Stomach (tissue), 9 donors: ENCODE results near the gene ARHGAP22. TPM values are rescaled to one million over a fixed set of nuclear protein-coding genes. Genes with fewer than 3 reads are reported as not detected.

Experiments
- DNase-seq, 2 donors: peaks; one replicate each; pipeline versions ENCODE4 v3.0.0 to v3.0.0-alpha.2; 2013 to 2019
- H3K27ac ChIP-seq, 5 donors: fragments of 200-600 bp in 4 of 5; sonication (generic) in 4 of 5; one replicate each; pipeline ENCODE4 v1.5.1; 2013 to 2019; ENCODE audit warnings: mild to moderate bottlenecking in 1 of 5, moderate library complexity in 1 of 5
- H3K27me3 ChIP-seq, 3 donors: fragments of 200-600 bp; sonication (generic); one replicate each; pipeline ENCODE4 v1.5.1; 2017 to 2019; ENCODE audit warnings: mixed run types in 1 of 3
- H3K36me3 ChIP-seq, 4 donors: fragments of 200-600 bp; sonication (generic); 1 replicate in 3 of 4; 2 replicates in 1 of 4; pipeline ENCODE4 v1.5.1; 2016 to 2019
- H3K4me1 ChIP-seq, 4 donors: fragments of 200-600 bp; sonication (generic); one replicate each; pipeline ENCODE4 v1.5.1; 2016 to 2019
- H3K4me3 ChIP-seq, 4 donors: fragments of 200-600 bp; sonication (generic) in 3 of 4; one replicate each; pipeline ENCODE4 v1.5.1; 2016 to 2019; ENCODE audit warnings: mild to moderate bottlenecking in 1 of 4
- H3K9me3 ChIP-seq, 4 donors: fragments of 200-600 bp; sonication (generic); one replicate each; pipeline ENCODE4 v1.5.1; 2016 to 2019
- EP300 ChIP-seq: sonication (generic); formaldehyde crosslinking; IDR thresholded peaks from one replicate; pipeline ENCODE4 v1.6.1; 2017; ENCODE audit warnings: antibody characterized with exemption
- POLR2A ChIP-seq, 4 donors: fragments of 450-650 bp; IDR thresholded peaks; one replicate each; pipeline ENCODE4 v1.6.1; 2016; ENCODE audit warnings: antibody characterized with exemption in 4 of 4, control low read depth in 2 of 4, mild to moderate bottlenecking in 1 of 4, moderate library complexity in 1 of 4
- POLR2AphosphoS5 ChIP-seq, 3 donors: sonication (generic); formaldehyde crosslinking; IDR thresholded peaks; one replicate each; pipeline ENCODE4 v1.6.1; 2016; ENCODE audit warnings: antibody characterized with exemption in 3 of 3
- WGBS, 5 donors: extraction: QIAGEN DNeasy Blood & Tissue Kit in 3 of 5; methylation state at CpG; one replicate each; pipeline versions ENCODE4 v1.1.5 to v1.1.7; 2013 to 2018; 5-methylcytosine and 5-hydroxymethylcytosine counted together
- intact Hi-C: fragments of 100-400 bp; cut with DNase I; formaldehyde crosslinking; loops from one replicate; pipeline ENCODE4 v1.15.1; 2023; ENCODE audit warnings: low total_unique reads
- polyA plus RNA-seq, 3 donors: library from polyadenylated mRNA; stranded (reverse); fragments of 200-250 nt; gene quantifications; one replicate each; pipeline ENCODE4 v1.2.3, GENCODE V29; 2013
- total RNA-seq, 5 donors: library from RNA; depleted of rRNA; stranded (reverse); fragments of >200 nt; gene quantifications; one replicate each; pipeline versions ENCODE4 v1.1.0 to v1.2.3, GENCODE V29; 2014 to 2016
- TF ChIP-seq, protein P1 (sequence below), 7 experiments: fragments of 450-650 bp in 4 of 7; fragments of 200-600 bp in 3 of 7; sonication (generic) in 3 of 7; IDR thresholded peaks; one replicate each; pipeline ENCODE4 v1.5.1; 2016 to 2019; ENCODE audit warnings: antibody characterized with exemption in 7 of 7, control low read depth in 2 of 7, mild to moderate bottlenecking in 1 of 7
- donor health status: healthy with polysubstance abuse.
- donor health status: Bipolar disorder and iron deficiency.
- donor health status: healthy.

ARHGAP22 gene
- total and polyA plus RNA-seq, 8 donors, result 1.3 to 28.6 (median 2.2) TPM; not detected in 1

DNA sequence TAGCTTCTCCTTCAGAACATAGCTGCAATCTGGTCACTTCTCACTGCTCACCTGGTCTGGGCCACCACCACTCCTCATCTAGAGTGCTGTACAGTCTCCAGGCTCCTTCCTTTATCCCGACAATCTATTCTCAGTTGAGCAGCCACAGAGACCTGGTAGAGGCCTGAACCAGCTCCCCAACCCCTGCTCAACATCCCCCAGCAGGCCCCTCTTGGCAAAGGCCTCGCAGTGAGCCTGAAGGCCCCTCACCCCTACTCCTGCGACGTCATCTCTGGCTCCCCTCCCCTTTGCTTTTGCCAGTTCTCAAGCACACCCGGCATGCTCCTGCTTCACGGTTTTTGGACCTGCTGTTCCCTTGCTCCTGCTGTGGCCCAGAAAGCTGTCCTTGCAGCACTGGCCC lies 113.9 kb downstream of the ARHGAP22 start:
- no peak for TF ChIP-seq POLR2AphosphoS5 (IDR thresholded peaks at IDR 0.05)
- TF ChIP-seq EP300, result no peak
- TF ChIP-seq, protein P1, sequence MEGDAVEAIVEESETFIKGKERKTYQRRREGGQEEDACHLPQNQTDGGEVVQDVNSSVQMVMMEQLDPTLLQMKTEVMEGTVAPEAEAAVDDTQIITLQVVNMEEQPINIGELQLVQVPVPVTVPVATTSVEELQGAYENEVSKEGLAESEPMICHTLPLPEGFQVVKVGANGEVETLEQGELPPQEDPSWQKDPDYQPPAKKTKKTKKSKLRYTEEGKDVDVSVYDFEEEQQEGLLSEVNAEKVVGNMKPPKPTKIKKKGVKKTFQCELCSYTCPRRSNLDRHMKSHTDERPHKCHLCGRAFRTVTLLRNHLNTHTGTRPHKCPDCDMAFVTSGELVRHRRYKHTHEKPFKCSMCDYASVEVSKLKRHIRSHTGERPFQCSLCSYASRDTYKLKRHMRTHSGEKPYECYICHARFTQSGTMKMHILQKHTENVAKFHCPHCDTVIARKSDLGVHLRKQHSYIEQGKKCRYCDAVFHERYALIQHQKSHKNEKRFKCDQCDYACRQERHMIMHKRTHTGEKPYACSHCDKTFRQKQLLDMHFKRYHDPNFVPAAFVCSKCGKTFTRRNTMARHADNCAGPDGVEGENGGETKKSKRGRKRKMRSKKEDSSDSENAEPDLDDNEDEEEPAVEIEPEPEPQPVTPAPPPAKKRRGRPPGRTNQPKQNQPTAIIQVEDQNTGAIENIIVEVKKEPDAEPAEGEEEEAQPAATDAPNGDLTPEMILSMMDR (IDR thresholded peaks at IDR 0.05), result no peak
- TF ChIP-seq POLR2A (IDR thresholded peaks at IDR 0.05), result no peak
- H3K4me1 ChIP-seq, result no peaks in the 10 kb centered on the region
- no peaks in the 10 kb centered on the region for H3K9me3 ChIP-seq
- DNase-seq, result peak in 1 of 2 donors; percentile 13
- no peak overlapping the region for H3K27ac ChIP-seq
- no peak overlapping the region for H3K4me3 ChIP-seq
- 64 to 85% (median 71%) methylated on average over 6 of the region's 6 CpGs for WGBS, 5 donors
- intact Hi-C loops, result no loop called here
- no peaks in the 10 kb centered on the region for H3K36me3 ChIP-seq
- peaks cover 0 to 17% (median 0%) of the 10 kb centered on the region in 3 donors for H3K27me3 ChIP-seq

DNA sequence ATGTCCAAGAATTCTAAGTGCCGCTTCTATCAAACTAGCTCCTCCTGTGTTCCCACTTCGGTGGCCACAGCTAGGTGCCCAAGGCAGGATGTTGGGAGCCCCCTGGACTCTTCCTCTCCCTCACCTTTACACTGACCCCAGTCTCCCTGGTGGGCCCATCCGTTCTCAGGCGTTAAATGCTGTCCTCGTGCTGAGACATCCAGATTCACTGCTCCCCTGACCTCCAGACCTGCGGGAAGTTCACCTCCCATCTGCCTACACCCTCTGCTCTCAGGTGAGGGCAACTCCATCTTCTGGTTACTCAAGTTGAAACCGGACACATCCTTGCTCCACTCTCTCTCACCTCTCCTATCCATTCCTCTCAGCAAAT lies 114.3 kb downstream of the ARHGAP22 start:
- peaks cover 0 to 17% (median 0%) of the 10 kb centered on the region in 3 donors for H3K27me3 ChIP-seq
- no peaks in the 10 kb centered on the region for H3K4me1 ChIP-seq
- H3K4me3 ChIP-seq, result no peak overlapping the region
- DNase-seq, result no peak
- WGBS, 5 donors, result 75 to 91% (median 88%) methylated on average over 7 of the region's 7 CpGs
- TF ChIP-seq EP300 (no peak), POLR2A (IDR thresholded peaks at IDR 0.05) (no peak), POLR2AphosphoS5 (IDR thresholded peaks at IDR 0.05) (no peak)
- TF ChIP-seq, protein P1 (IDR thresholded peaks at IDR 0.05), result no peak
- no peaks in the 10 kb centered on the region for H3K9me3 ChIP-seq
- H3K36me3 ChIP-seq, result no peaks in the 10 kb centered on the region
- no peak overlapping the region for H3K27ac ChIP-seq
- intact Hi-C loops, result no loop called here

DNA sequence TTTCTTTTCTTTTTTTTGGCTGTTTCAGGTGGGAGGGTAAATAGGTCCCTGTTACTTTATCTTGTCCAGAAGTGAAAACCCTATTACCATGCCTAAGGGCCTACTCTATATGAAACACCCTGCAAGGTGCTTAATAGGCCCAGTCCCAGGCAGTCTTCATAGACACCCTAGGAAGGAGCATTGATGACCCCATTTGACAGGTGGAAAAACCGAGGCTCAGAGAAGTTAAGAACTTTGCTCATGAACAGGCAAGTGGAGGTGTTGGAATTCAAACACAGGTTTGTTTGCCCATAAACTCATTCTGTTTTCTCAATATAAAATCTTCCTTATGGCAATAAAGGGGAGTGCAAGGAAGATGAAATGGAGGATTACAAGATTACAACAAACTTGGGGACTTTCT lies 115.8 kb downstream of the ARHGAP22 start:
- intact Hi-C loops, result no loop called here
- no peaks in the 10 kb centered on the region for H3K36me3 ChIP-seq
- H3K27me3 ChIP-seq, result peaks cover 0 to 11% (median 0%) of the 10 kb centered on the region in 3 donors
- TF ChIP-seq POLR2AphosphoS5 (IDR thresholded peaks at IDR 0.05), result no peak
- TF ChIP-seq, protein P1 (IDR thresholded peaks at IDR 0.05), result no peak
- TF ChIP-seq EP300, result no peak
- TF ChIP-seq POLR2A (IDR thresholded peaks at IDR 0.05), result no peak
- no peak overlapping the region for H3K4me3 ChIP-seq
- no peaks in the 10 kb centered on the region for H3K9me3 ChIP-seq
- 70 to 96% (median 94%) methylated on average over 1 of the region's 1 CpG for WGBS, 5 donors
- no peaks in the 10 kb centered on the region for H3K4me1 ChIP-seq
- no peak for DNase-seq
- H3K27ac ChIP-seq, result no peak overlapping the region

DNA sequence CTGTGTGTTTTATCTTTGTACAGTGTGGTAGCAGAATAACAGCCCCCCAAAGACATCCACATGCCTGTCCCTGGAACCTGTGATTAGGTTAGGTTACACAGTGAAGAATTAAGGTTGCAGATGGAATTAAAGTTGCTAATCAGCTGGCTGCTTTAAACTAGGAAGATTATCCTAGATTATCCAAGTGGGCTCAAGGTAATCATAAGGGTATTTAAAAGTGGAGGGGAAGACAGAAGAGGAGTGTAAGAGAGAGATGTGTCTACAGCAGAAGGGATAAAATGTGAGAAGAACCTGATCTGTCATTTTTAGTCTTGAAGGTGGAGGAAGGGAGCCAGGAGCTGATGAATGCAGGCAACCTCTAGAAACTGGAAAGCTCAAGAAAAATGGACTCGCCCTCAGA lies 117.6 kb downstream of the ARHGAP22 start:
- no peaks in the 10 kb centered on the region for H3K4me1 ChIP-seq
- 59 to 100% (median 73%) methylated on average over 1 of the region's 1 CpG for WGBS, 5 donors
- H3K27ac ChIP-seq, result no peak overlapping the region
- intact Hi-C loops, result no loop called here
- H3K4me3 ChIP-seq, result no peak overlapping the region
- DNase-seq, result no peak
- H3K27me3 ChIP-seq, result no peaks in the 10 kb centered on the region
- H3K36me3 ChIP-seq, result no peaks in the 10 kb centered on the region
- TF ChIP-seq POLR2A (IDR thresholded peaks at IDR 0.05), result no peak
- TF ChIP-seq, protein P1 (IDR thresholded peaks at IDR 0.05), result no peak
- TF ChIP-seq POLR2AphosphoS5 (IDR thresholded peaks at IDR 0.05), result no peak
- TF ChIP-seq EP300, result no peak
- no peaks in the 10 kb centered on the region for H3K9me3 ChIP-seq
